Astrocyte of the spinal cord (primary cell): ENCODE data around the gene CDADC1.

Experiments used
- DNase-seq: peaks from one replicate; pipeline ENCODE4 v3.0.0; 2011; ENCODE audit warnings: low read depth, low spot score
- H3K4me3 ChIP-seq: 2 replicates; pipeline ENCODE4 v1.5.1; 2011; ENCODE audit warnings: low read depth, mild to moderate bottlenecking, low read length, moderate library complexity
- in situ Hi-C: cut with HindIII; loops from 2 replicates; pipeline ENCODE4 v1.10.0; 2017; ENCODE audit warnings: low sequenced_read_pairs
- TF ChIP-seq, protein P1 (sequence below): IDR thresholded peaks from 2 replicates; pipeline ENCODE4 v1.5.1; 2012; ENCODE audit warnings: low read depth, mild to moderate bottlenecking, low read length, inconsistent platforms

The CDADC1 gene

DNA sequence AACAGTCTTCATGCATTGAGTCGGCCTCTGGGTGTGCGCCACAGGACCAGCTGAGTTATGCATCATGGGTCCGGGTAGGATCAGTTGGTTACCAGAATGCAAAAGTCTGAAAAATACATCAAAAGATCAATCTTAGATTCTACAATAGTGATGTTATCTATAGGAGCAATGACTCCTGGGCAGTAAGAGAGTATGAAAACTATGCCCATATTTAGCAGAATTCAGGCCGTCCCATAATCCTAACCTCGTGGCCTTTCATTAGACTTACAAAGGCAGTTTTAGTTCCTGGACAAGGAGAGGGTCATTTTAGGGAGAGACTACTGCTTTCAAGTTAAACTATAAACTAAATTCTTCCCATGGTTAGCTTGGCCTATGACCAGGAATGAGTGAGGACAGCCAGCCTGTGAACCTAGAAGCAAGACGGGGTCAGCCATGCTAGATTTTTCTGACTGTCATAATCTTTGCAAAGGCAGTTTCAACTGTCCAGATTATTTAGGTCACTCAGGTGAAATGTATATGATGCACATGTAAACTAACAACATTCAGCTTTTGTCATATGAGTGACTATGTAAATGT lies 11.8 kb upstream of the CDADC1 start:
- TF ChIP-seq, protein P1, sequence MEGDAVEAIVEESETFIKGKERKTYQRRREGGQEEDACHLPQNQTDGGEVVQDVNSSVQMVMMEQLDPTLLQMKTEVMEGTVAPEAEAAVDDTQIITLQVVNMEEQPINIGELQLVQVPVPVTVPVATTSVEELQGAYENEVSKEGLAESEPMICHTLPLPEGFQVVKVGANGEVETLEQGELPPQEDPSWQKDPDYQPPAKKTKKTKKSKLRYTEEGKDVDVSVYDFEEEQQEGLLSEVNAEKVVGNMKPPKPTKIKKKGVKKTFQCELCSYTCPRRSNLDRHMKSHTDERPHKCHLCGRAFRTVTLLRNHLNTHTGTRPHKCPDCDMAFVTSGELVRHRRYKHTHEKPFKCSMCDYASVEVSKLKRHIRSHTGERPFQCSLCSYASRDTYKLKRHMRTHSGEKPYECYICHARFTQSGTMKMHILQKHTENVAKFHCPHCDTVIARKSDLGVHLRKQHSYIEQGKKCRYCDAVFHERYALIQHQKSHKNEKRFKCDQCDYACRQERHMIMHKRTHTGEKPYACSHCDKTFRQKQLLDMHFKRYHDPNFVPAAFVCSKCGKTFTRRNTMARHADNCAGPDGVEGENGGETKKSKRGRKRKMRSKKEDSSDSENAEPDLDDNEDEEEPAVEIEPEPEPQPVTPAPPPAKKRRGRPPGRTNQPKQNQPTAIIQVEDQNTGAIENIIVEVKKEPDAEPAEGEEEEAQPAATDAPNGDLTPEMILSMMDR: no peak
- H3K4me3 ChIP-seq: no peak overlapping the region
- DNase-seq: no peak
- in situ Hi-C loops: no loop called here

DNA sequence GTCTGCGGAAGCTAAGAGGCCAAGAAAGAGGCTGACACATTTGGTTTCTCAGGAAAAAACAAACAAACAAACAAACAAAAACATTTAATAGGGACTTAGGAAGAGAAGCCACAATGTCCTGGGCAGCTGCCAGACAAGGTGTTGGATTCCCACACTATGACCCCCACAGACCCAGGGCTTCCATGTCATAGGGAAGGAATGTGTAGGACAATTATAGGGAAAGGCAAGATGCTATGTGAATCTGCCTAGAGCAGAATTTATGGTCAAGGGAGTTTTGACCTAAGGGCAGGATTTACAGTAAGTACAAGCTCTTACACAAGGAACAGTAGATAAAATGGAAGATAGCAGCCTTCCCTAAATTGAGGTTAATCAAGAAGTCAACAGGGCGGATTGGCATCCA lies 9.1 kb upstream of the CDADC1 start:
- in situ Hi-C loops: no loop called here
- no peak overlapping the region for H3K4me3 ChIP-seq
- no peak for DNase-seq
- TF ChIP-seq, protein P1: no peak

- TF ChIP-seq, protein P1: peak; percentile 73
- H3K4me3 ChIP-seq: no peak overlapping the region
- in situ Hi-C loops: no loop called here
- peak; percentile 46 for DNase-seq
These were observed 7.7 kb upstream of the CDADC1 start for GRCh38 chr13:49240017-49240416.

- TF ChIP-seq, protein P1: no peak
- no peak overlapping the region for H3K4me3 ChIP-seq
- no peak for DNase-seq
- in situ Hi-C loops: no loop called here
These were observed 6.4 kb upstream of the CDADC1 start for GRCh38 chr13:49241296-49241695.

GRCh38 chr13:49245101-49245500 lies 2.6 kb upstream of the CDADC1 start:
- in situ Hi-C loops: no loop called here
- TF ChIP-seq, protein P1: no peak

GRCh38 chr13:49246850-49247642 lies 679 bp upstream of the CDADC1 start:
- no peak for DNase-seq
- peak overlapping the region; percentile 97 for H3K4me3 ChIP-seq
- in situ Hi-C loops: no loop called here
- TF ChIP-seq, protein P1: no peak

More at GRCh38 chr13:49245101-49245500, 2.6 kb upstream of the CDADC1 start:
- DNase-seq: no peak
- H3K4me3 ChIP-seq: no peak overlapping the region
